Vagina (tissue), 2 donors: ENCODE data around the gene MYH11.

Experiments
- POLR2A ChIP-seq, 2 donors: fragments of 450-650 bp; IDR thresholded peaks; one replicate each; pipeline ENCODE4 v1.6.1; 2017; ENCODE audit warnings: antibody characterized with exemption in 2 of 2, mild to moderate bottlenecking in 2 of 2, moderate library complexity in 2 of 2
- TF ChIP-seq, protein P1 (sequence below), 3 experiments: fragments of 450-650 bp in 2 of 3; fragments of 200-600 bp in 1 of 3; sonication (generic) in 1 of 3; IDR thresholded peaks; one replicate each; pipeline ENCODE4 v1.5.1; 2017 to 2019; ENCODE audit warnings: antibody characterized with exemption in 3 of 3, mild to moderate bottlenecking in 2 of 3, moderate library complexity in 2 of 3

DNA sequence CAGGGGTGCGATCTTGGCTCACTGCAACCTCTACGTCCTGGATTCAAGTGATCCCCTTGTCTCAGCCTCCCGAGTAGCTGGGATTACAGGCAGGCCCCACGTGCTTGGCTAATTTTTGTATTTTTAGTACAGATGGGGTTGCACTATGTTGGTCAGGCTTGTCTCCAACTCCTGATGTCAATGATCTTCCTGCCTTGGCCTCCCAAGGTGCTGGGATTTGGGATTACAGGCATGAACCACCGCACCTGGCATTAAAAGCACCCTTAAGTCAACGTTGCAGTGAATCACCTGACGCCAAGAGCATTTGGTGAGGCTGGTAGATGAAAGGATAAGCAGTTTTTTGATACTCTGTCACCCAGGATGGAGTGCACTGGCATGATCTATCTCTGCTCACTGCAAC is 147.8 kb downstream of the MYH11 start:
- TF ChIP-seq, protein P1, sequence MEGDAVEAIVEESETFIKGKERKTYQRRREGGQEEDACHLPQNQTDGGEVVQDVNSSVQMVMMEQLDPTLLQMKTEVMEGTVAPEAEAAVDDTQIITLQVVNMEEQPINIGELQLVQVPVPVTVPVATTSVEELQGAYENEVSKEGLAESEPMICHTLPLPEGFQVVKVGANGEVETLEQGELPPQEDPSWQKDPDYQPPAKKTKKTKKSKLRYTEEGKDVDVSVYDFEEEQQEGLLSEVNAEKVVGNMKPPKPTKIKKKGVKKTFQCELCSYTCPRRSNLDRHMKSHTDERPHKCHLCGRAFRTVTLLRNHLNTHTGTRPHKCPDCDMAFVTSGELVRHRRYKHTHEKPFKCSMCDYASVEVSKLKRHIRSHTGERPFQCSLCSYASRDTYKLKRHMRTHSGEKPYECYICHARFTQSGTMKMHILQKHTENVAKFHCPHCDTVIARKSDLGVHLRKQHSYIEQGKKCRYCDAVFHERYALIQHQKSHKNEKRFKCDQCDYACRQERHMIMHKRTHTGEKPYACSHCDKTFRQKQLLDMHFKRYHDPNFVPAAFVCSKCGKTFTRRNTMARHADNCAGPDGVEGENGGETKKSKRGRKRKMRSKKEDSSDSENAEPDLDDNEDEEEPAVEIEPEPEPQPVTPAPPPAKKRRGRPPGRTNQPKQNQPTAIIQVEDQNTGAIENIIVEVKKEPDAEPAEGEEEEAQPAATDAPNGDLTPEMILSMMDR (IDR thresholded peaks at IDR 0.05) = no peak
- TF ChIP-seq POLR2A (IDR thresholded peaks at IDR 0.05) = no peak
